Measurements from ENCODE around the gene ETHE1.

ETHE1 gene

DNA sequence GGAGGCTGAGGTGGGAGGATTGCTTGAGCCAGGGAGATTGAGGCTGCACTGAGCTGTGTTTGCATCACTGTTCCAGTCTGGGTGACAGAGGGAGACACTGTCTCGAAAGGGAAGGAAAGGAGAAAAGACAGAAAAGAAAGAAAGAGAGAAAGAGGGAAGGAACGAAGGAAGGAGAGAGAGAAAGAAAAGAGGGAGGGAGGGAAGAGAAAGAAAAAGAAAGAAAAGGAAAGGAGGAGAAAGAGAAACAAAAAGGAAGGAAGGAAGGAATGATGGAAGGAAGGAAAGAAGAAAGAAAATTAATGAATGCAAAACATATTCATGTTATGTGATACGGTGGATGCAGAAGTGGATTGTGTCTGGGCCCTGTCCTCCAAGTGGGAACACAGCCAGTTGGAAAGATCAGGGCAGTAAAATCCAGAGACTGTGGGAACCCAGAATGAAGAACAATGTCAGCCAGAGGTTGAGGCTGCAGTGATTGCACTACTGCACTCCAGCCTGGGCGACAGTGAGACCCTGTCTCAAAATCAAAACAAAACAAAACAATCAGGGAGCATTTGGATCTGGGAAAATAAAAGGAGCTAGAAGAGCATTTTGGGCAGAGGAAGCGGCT lies 28.7 kb downstream of the ETHE1 start:
- DNase-seq (ENCODE audit: extremely low read depth in 1 of 2, low read depth in 1 of 2), result no peak

GRCh38 chr19:43496960-43497359 lies 30.0 kb downstream of the ETHE1 start:
- no peak for DNase-seq (ENCODE audit: extremely low read depth in 1 of 2, low read depth in 1 of 2)

DNA sequence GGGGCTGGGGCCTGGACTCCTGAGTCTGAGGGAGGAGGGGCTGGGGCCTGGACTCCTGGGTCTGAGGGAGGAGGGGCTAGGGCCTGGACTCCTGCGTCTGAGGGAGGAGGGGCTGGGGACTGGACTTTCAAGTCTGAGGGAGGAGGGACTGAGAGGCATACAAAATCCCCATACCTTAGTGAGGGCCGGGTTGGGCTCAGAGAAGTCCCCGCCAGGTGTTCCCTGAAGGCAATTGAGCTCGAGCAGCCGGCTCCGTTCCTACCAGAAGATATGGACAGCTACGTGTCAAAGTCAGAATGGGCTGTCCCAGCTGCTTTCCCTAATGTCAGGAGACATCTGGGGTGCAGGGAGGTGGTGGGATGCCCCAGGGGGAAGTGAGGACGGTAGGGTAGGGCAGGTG lies 31.9 kb downstream of the ETHE1 start:
- DNase-seq (ENCODE audit: extremely low read depth in 1 of 2, low read depth in 1 of 2), result no peak

GRCh38 chr19:43490759-43491158 lies 36.2 kb downstream of the ETHE1 start:
- no peak for DNase-seq (ENCODE audit: extremely low read depth in 1 of 2, low read depth in 1 of 2)

DNA sequence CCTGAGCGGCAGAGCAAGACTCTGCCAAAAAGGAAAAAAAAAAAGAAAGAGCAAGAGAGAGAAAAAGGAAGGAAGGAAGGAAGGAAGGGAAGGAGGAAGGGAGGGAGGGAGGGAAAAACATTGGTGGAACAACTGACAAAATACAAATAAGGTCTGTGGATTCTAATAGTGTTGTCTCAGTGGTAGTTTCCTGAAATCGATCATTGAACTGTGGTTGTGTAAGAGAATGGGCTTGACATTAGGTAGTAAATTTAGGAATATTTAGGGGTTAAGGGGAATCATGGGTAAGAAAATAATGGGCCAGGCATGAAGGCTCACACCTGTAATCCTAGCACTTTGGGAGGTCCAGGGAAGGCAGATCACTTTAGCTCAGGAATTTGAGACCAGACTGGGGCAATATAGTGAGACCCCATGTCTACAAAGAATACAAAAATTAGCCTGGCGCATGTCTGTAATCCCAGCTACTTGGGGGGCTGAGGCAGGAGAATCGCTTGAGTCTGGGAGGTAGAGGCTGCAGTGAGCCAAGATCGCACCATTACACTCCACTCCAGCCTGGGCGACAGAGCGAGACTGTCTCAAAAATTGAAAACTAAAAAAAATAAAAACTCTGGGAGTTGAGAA lies 36.9 kb downstream of the ETHE1 start:
- no peak for DNase-seq (ENCODE audit: extremely low read depth in 1 of 2, low read depth in 1 of 2)

DNA sequence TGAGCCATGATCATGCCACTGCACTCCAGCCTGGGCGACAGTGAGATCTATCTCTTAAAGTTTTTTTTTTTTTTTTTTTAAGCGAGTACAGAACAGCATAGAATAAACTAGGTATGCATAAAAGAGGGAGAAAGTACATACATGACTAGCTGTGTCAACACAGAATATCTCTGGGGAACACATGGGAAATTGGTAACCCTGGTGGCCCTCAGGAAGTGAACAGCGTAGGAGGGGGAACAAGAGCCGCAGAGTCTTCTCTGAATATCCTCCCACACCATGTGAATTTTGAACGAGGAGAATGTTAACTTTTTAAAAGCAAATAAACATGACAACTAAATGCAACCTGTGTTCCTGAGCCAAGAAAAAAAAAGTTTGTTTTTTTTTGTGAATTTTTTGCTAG lies 37.7 kb downstream of the ETHE1 start:
- no peak for DNase-seq (ENCODE audit: extremely low read depth in 1 of 2, low read depth in 1 of 2)

DNA sequence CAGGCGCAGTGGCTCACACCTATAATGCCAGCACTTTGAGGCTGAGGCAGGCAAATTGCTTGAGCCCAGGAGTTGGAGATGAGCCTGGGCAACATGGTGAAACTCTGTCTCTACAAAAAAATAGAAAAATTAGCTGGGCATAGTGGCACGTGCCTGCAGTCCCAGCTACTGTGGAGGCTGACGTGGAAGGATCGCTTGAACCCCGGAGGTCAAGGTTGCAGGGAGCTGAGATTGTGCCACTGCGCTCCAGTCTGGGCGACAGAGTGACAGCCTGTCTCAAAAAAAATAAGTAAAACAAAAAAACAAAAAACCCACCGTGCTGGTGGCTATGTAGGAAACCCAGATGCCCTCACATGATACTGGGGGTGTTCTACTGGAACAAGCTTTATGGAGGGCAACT lies 38.8 kb downstream of the ETHE1 start:
- no peak for DNase-seq (ENCODE audit: extremely low read depth in 1 of 2, low read depth in 1 of 2)

- DNase-seq (ENCODE audit: extremely low read depth in 1 of 2, low read depth in 1 of 2), result no peak
Observed at GRCh38 chr19:43486412-43486811, 40.6 kb downstream of the ETHE1 start.

DNA sequence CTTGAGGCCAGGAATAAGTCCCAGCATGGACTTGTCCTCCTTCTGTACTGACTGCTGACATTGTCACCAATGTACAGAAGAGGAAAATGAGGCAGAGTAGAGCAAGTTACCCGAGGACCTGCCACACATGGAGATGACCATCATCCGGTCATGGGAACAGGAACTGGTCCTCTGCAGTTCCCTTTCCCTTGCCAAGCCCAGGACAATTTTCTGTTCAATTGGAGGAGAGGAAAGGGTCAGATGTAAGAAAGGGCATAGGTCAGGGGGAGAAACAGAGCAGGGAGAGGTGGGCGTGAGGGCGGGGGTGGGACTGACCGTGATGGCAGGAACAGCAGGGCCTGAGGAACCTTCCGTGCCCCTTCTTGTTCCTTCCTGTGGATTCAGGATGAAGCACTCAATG lies 41.0 kb downstream of the ETHE1 start:
- no peak for DNase-seq (ENCODE audit: extremely low read depth in 1 of 2, low read depth in 1 of 2)

DNA sequence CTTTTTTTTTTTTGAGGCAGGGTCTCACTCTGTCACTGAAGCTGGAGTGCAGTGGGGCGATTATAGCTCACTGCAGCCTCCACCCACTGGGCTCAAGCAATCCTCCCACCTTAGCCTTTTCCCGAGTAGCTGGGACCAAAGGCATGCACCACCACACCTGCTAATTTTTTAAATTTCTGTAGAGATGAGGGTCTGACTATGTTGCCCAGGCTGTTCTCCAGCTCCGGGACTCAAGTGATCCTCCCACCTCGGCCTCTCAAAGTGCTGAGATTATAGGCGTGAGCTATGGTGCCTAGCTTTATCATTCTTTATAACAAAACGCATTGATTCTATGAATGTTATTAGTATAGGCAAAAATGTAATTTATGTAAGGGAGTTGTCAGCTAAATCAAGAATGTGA lies 43.7 kb downstream of the ETHE1 start:
- DNase-seq (ENCODE audit: extremely low read depth in 1 of 2, low read depth in 1 of 2), result no peak

DNA sequence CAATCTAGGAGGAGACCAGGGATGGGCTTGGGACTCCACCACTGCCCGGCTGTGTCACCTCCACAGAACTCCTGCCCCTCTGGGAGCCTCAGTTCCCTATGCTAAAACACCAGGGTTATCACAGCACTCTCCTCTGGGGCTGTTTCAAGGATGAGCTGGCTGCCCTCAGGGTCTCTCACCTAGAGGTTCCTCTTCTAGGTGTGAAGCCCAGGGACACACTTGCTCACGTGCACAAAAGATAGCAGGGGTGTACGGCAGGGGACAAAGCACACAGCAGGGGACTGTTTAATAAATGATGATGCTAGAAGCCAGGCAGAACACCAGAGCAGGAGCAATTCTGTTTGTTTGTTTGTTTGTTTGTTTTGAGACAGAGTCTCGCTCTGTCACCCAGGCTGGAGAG lies 44.8 kb downstream of the ETHE1 start:
- no peak for DNase-seq (ENCODE audit: extremely low read depth in 1 of 2, low read depth in 1 of 2)

DNA sequence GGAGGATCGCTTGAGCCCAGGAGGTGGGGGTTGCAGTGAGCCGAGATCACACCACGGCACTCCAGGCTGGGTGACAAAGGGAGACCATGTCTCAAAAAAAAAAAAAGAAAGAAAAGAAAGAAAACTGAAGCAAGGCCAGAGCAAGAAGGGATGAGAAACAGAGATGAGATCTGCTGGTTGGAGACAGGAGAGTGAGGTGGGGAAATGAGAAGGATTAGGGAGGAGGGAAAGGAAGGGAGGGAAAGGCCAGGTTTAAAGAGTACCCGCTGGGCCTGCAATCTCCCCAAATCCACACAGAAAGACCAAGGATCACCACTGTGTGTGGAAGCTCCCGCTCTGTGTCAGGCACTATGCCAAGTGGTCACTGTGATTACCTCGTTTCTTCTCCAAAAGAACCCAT lies 45.3 kb downstream of the ETHE1 start:
- no peak for DNase-seq (ENCODE audit: extremely low read depth in 1 of 2, low read depth in 1 of 2)

GRCh38 chr19:43480574-43480973 lies 46.4 kb downstream of the ETHE1 start:
- DNase-seq (ENCODE audit: extremely low read depth in 1 of 2, low read depth in 1 of 2), result no peak

DNA sequence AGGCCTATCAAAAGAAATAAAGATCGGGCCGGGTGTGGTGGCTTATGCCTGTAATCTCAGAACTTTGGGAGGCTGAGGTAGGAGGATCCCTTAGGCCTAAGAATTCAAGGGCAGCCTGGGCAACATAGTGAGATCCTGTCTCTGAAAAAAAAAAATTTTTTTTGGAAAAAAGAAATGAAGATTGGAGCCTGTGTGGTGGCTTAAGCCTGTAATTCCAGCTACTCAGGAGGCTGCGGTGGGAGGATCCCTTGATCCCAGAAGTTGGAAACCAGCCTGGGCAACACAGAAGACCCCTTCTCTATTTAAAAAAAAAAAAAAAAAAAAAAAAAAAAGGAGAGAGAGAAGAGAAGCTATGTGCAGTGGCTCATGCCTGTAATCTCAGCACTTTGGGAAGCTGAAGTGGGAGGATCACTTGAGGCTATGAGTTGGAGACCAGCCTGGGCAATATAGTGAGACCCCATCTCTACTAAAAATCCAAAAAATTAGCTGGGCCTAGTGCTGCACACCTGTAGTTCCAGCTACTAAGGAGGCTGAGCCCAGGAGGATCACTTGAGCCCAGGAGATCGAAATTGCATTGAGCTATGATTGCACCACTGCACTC lies 46.9 kb downstream of the ETHE1 start:
- DNase-seq (ENCODE audit: extremely low read depth in 1 of 2, low read depth in 1 of 2), result no peak

- DNase-seq (ENCODE audit: extremely low read depth in 1 of 2, low read depth in 1 of 2), result no peak
Observed at GRCh38 chr19:43479226-43479625, 47.8 kb downstream of the ETHE1 start.

DNA sequence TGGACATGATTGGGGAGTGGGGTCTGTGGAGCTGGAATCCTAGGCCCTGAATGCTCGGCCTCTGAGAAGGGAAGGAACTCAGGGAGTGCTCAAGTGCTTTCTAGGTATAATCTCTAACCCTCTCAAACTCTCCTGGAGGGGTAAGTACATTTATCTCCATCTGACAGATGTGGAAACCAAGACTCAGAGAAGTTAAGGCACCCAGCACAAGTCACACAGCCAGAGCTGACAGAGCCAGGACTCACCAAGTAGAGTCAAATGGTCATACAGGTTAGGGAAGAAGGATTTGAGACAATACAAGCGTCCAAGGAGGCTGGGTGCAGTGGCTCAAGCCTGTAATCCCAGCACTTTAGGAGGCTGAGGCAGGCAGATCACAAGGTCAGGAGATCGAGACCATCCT lies 48.7 kb downstream of the ETHE1 start:
- no peak for DNase-seq (ENCODE audit: extremely low read depth in 1 of 2, low read depth in 1 of 2)

- DNase-seq (ENCODE audit: extremely low read depth in 1 of 2, low read depth in 1 of 2), result no peak
Observed at GRCh38 chr19:43476606-43477005, 50.4 kb downstream of the ETHE1 start.

- DNase-seq (ENCODE audit: extremely low read depth in 1 of 2, low read depth in 1 of 2), result peak; percentile 77 to 88
Observed at GRCh38 chr19:43474986-43475705, 51.9 kb downstream of the ETHE1 start.

DNA sequence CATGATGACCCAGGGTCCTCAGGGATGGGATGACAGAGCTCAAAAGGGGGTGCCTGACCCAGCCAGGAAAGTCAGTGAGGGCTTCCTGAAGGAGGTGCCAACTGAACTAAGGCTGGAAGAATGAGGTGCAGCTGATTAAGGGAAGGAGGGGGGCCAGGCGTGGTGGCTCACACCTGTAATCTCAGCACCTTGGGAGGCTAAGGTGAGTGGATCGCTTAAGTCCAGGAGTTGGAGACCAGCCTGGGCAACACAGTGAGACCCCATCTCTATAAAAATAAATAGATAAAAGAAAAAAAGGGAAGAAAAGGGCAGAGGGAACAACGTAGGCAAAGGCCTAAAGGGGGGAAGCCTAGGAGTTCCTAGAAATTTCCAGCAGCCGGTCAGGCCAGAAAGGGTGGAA lies 52.5 kb downstream of the ETHE1 start:
- no peak for DNase-seq (ENCODE audit: extremely low read depth in 1 of 2, low read depth in 1 of 2)

- no peak for DNase-seq (ENCODE audit: extremely low read depth in 1 of 2, low read depth in 1 of 2)
Observed at GRCh38 chr19:43471091-43471490, 55.9 kb downstream of the ETHE1 start.

- DNase-seq (ENCODE audit: extremely low read depth in 1 of 2, low read depth in 1 of 2), result peak in 1 of 2 donors; percentile 62
Observed at GRCh38 chr19:43470288-43470687, 56.7 kb downstream of the ETHE1 start.

GRCh38 chr19:43469160-43469480 lies 57.9 kb downstream of the ETHE1 start:
- no peak for DNase-seq (ENCODE audit: extremely low read depth in 1 of 2, low read depth in 1 of 2)

Measured in stimulated activated CD8-positive, alpha-beta memory T cell treated with anti-CD3 and anti-CD28 coated beads, Interleukin-7, amount 100 ng/mL, for 48 hours (primary cell).